Caco-2 (cell line): ENCODE measurements around the gene GRIK4. TPM values are rescaled to one million over a fixed set of nuclear protein-coding genes. Genes with fewer than 3 reads are reported as not detected.

Experiments
- BruUV-seq: library from RNA; stranded (reverse); fragments of 400-500 nt; replicated peaks from 2 replicates; lab custom pipeline; 2021; lab: Mats Ljungman, UMichigan
- CTCF ChIA-PET: fragments of 300-600 bp; sonication (Branson Sonifier 250); formaldehyde crosslinking; loops from one replicate; lab custom pipeline; 2022; ENCODE audit warnings: antibody characterized with exemption; lab: Charles Lee
- POLR2A ChIA-PET: fragments of 300-600 bp; sonication (Branson Sonifier 250); formaldehyde crosslinking; loops from one replicate; lab custom pipeline; 2022; ENCODE audit warnings: antibody characterized with exemption; lab: Charles Lee
- DNase-seq, 2 experiments: peaks; one replicate each; pipeline versions ENCODE4 v3.0.0 to v3.0.0-alpha.2; 2020 to 2022
- H3K27me3 ChIP-seq: replicated peaks from 2 replicates; pipeline ENCODE4 v1.6.0; 2011; ENCODE audit warnings: low read length; ENCODE audit not compliant: control insufficient read depth, insufficient read depth
- H3K36me3 ChIP-seq: 2 replicates; pipeline ENCODE4 v1.5.1; 2011; ENCODE audit warnings: low read length; ENCODE audit not compliant: control insufficient read depth, insufficient read depth
- H3K4me1 ChIP-seq: fragments of 250-450 bp; sonication (Bioruptor Pico); 2 replicates; pipeline ENCODE4 v1.5.1; 2020; ENCODE audit warnings: mild to moderate bottlenecking
- H3K4me3 ChIP-seq: 2 replicates; pipeline ENCODE4 v1.5.1; 2011; ENCODE audit warnings: low read depth, mild to moderate bottlenecking, control low read depth, low read length
- H3K9me3 ChIP-seq: fragments of 250-450 bp; sonication (Bioruptor Pico); 2 replicates; pipeline ENCODE4 v1.5.1; 2020; ENCODE audit warnings: mild to moderate bottlenecking, moderate library complexity
- H3K27ac Mint-ChIP-seq: one replicate; pipeline ENCODE4 v1.8.0; 2022; ENCODE audit warnings: mixed read lengths; ENCODE audit not compliant: unreplicated experiment
- H3K27me3 Mint-ChIP-seq: one replicate; pipeline ENCODE4 v1.8.0; 2022; ENCODE audit warnings: mixed read lengths; ENCODE audit not compliant: insufficient read depth, unreplicated experiment
- H3K36me3 Mint-ChIP-seq: one replicate; pipeline ENCODE4 v1.8.0; 2022; ENCODE audit warnings: mild to moderate bottlenecking, mixed read lengths; ENCODE audit not compliant: insufficient read depth, unreplicated experiment
- H3K4me1 Mint-ChIP-seq: one replicate; pipeline ENCODE4 v1.8.0; 2022; ENCODE audit warnings: low read depth, mixed read lengths; ENCODE audit not compliant: unreplicated experiment
- H3K4me3 Mint-ChIP-seq: one replicate; pipeline ENCODE4 v1.8.0; 2022; ENCODE audit warnings: mild to moderate bottlenecking, moderate library complexity, mixed read lengths; ENCODE audit not compliant: unreplicated experiment
- H3K9me3 Mint-ChIP-seq: one replicate; pipeline ENCODE4 v1.8.0; 2022; ENCODE audit warnings: mixed read lengths; ENCODE audit not compliant: unreplicated experiment
- intact Hi-C: fragments of 100-400 bp; cut with micrococcal nuclease; formaldehyde crosslinking; loops from one replicate; pipeline ENCODE4 v1.10.0; 2022; ENCODE audit not compliant: unreplicated experiment
- total RNA-seq: library from RNA; stranded (reverse); gene quantifications from 2 replicates; pipeline ENCODE4 v1.2.3, GENCODE V29; 2022
- TF ChIP-seq, protein P1 (sequence below), 2 experiments: fragments of 200-600 bp in 1 of 2; IDR thresholded peaks; 1 replicate in 1 of 2; 2 replicates in 1 of 2; pipeline versions ENCODE4 v1.5.1 to v1.8.0; 2011 to 2022; ENCODE audit warnings: antibody characterized with exemption in 1 of 2, control low read depth in 1 of 2, inconsistent platforms in 1 of 2, low read depth in 1 of 2, low read length in 1 of 2, mild to moderate bottlenecking in 1 of 2, moderate library complexity in 1 of 2; ENCODE audit not compliant: insufficient read depth in 1 of 2, severe bottlenecking in 1 of 2, unreplicated experiment in 1 of 2

GRIK4 gene
- total RNA-seq, 1 experiment from 2014 or later, result 2.0 TPM

DNA sequence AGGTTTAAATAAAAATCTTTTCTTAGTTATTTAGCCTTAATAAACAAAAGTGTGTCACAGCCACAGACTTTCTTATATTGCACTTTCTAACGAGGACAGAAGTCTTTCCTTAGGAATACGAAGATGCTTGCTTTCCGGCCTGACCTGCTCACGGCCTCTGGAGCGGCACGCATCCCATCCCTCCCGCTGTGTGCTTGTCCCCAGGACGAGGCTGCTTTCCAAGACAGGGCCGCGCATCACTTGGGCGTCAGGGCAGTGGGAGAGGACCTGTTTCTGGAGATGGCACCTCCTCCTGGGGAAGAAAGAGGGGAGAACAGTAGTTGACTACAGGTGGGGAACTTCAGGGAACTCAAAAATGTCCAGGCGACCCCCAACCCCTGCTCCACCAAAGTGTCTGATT lies 26.4 kb downstream of the GRIK4 start:
- TF ChIP-seq, protein P1, sequence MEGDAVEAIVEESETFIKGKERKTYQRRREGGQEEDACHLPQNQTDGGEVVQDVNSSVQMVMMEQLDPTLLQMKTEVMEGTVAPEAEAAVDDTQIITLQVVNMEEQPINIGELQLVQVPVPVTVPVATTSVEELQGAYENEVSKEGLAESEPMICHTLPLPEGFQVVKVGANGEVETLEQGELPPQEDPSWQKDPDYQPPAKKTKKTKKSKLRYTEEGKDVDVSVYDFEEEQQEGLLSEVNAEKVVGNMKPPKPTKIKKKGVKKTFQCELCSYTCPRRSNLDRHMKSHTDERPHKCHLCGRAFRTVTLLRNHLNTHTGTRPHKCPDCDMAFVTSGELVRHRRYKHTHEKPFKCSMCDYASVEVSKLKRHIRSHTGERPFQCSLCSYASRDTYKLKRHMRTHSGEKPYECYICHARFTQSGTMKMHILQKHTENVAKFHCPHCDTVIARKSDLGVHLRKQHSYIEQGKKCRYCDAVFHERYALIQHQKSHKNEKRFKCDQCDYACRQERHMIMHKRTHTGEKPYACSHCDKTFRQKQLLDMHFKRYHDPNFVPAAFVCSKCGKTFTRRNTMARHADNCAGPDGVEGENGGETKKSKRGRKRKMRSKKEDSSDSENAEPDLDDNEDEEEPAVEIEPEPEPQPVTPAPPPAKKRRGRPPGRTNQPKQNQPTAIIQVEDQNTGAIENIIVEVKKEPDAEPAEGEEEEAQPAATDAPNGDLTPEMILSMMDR (IDR thresholded peaks at IDR 0.05; ENCODE audit: insufficient read depth in 1 of 2, low read depth in 1 of 2, low read length in 1 of 2, severe bottlenecking in 1 of 2, unreplicated experiment in 1 of 2), result no peak
- POLR2A ChIA-PET, result no interaction called here
- H3K36me3 Mint-ChIP-seq, result peaks cover 10% of the 10 kb centered on the region
- peaks cover 21% of the 10 kb centered on the region for H3K4me1 Mint-ChIP-seq
- intact Hi-C loops, result no loop called here
- 0 out of 2 replicates have a peak, but pooled peaks cover 4% of the 10 kb centered on the region for H3K9me3 ChIP-seq
- H3K27me3 ChIP-seq, result no peaks in the 10 kb centered on the region; the same call in 1 of the 2 replicates
- H3K27ac Mint-ChIP-seq, result no peak overlapping the region
- H3K9me3 Mint-ChIP-seq, result peaks cover 15% of the 10 kb centered on the region
- H3K4me3 ChIP-seq, result no peak overlapping the region
- CTCF ChIA-PET, result no interaction called here
- no peak for DNase-seq
- H3K27me3 Mint-ChIP-seq, result no peaks in the 10 kb centered on the region
- no peaks in the 10 kb centered on the region for H3K36me3 ChIP-seq
- no peak overlapping the region for H3K4me3 Mint-ChIP-seq
- BruUV-seq, result no TSS peak
- H3K4me1 ChIP-seq, result peaks cover 19% of the 10 kb centered on the region

DNA sequence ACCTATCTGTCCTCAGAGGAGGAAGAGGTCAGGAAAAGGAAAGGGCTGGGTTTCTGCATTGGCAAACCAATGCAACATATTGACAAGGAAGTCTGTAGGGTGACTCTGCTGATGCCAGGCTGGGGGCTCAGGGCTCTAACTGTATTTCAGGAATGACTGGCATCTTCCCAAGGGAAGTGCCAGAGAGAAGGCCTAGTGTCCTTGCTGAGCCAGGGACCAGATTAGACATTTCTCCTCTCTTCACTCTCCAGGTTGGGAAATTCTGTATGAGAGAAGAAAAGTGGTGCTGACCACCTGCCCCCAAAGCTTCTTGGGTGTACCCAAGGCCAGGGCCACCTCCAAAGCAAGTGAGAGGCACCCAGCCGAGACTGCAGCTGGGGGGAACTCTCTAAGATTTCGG lies 27.2 kb downstream of the GRIK4 start:
- no TSS peak for BruUV-seq
- Histone ChIP-seq H3K36me3 (no peaks in the 10 kb centered on the region), H3K27me3 (no peaks in the 10 kb centered on the region; the same call in 1 of the 2 replicates), H3K4me1 (peaks cover 19% of the 10 kb centered on the region), H3K4me3 (no peak overlapping the region), H3K9me3 (0 out of 2 replicates have a peak, but pooled peaks cover 4% of the 10 kb centered on the region)
- CTCF ChIA-PET, result no interaction called here
- intact Hi-C loops, result no loop called here
- Mint-ChIP-seq H3K4me3 (no peak overlapping the region), H3K4me1 (peaks cover 19% of the 10 kb centered on the region), H3K36me3 (peaks cover 10% of the 10 kb centered on the region), H3K27ac (no peak overlapping the region), H3K27me3 (no peaks in the 10 kb centered on the region), H3K9me3 (peaks cover 16% of the 10 kb centered on the region)
- TF ChIP-seq, protein P1 (IDR thresholded peaks at IDR 0.05; ENCODE audit: insufficient read depth in 1 of 2, low read depth in 1 of 2, low read length in 1 of 2, severe bottlenecking in 1 of 2, unreplicated experiment in 1 of 2), result no peak
- POLR2A ChIA-PET, result no interaction called here
- no peak for DNase-seq

GRCh38 chr11:120539667-120540369 lies 28.3 kb downstream of the GRIK4 start:
- Mint-ChIP-seq H3K27me3 (no peaks in the 10 kb centered on the region), H3K27ac (peak overlapping the region; percentile 65), H3K36me3 (peaks cover 10% of the 10 kb centered on the region), H3K4me3 (no peak overlapping the region), H3K9me3 (peaks cover 16% of the 10 kb centered on the region), H3K4me1 (peaks cover 19% of the 10 kb centered on the region)
- TF ChIP-seq, protein P1 (IDR thresholded peaks at IDR 0.05; ENCODE audit: insufficient read depth in 1 of 2, low read depth in 1 of 2, low read length in 1 of 2, severe bottlenecking in 1 of 2, unreplicated experiment in 1 of 2), result no peak
- DNase-seq, result no peak
- Histone ChIP-seq H3K4me1 (peaks cover 19% of the 10 kb centered on the region), H3K9me3 (0 out of 2 replicates have a peak, but pooled peaks cover 4% of the 10 kb centered on the region), H3K36me3 (no peaks in the 10 kb centered on the region), H3K27me3 (no peaks in the 10 kb centered on the region; the same call in 1 of the 2 replicates), H3K4me3 (no peak overlapping the region)
- POLR2A ChIA-PET, result no interaction called here
- CTCF ChIA-PET, result interaction anchor here (1.8 kb wide), 1 partner anchor 145 kb away, joined by 8 read pairs; no protein-coding TSS in a partner anchor
- BruUV-seq, result no TSS peak
- intact Hi-C loops, result loop anchor here (2.0 kb wide), 1 partner anchor 23 kb away; no protein-coding TSS in a partner anchor
